ENCODE measurements around the gene KRTAP19-4. TPM values are rescaled to one million over a fixed set of nuclear protein-coding genes. Genes with fewer than 3 reads are reported as not detected.
A peak's percentile ranks its signal among the peaks of the same experiment; 100 is the strongest.

The KRTAP19-4 gene
- total RNA-seq, 1 experiment from 2014 or later: not detected

DNA sequence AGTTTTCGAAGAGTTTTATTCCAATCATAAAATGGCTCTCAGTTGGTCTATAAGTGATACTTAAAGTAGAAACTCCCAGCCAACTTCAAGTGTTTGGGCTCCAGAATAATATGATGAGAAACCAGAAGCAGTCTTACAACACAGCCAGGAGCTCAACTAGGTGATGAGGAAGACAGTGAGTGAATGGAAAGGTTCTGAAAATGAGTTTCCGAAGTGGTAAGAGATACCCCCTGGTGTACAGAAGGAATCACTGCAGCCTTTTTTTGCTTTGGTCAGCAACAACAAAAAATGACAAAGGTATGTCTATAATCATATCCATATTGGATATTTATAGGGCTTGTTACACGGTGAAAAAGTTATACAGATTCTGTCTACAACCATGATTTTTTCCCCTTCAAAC, 33.3 kb downstream of the KRTAP19-4 start:
- Histone ChIP-seq H3K36me3 (replicated peaks; ENCODE audit: control insufficient read depth, insufficient read depth, low read length) (no peaks in the 10 kb centered on the region), H3K27me3 (ENCODE audit: control insufficient read depth, insufficient read depth, low read length) (no peaks in the 10 kb centered on the region), H3K4me3 (ENCODE audit: insufficient read depth, low read depth, low read length) (no peak overlapping the region)
- DNase-seq: peak; percentile 23

DNA sequence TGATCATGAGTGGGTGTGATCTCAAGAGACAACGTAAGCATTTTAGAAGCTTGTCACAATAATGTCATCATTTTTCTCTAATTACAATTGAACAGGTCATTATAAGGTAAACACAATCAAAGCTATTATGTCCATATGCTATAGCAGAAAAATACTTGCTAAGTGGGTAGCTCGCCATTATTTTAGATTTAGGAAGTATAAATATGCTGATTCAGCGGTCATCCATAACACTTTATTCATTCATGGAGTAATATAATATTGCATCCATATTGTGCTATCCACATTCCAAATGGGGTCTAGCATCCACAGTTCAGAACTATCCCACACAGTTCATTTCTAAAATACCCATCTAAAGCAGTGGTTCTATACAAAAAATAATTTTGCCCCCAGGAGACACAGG, 48.5 kb downstream of the KRTAP19-4 start:
- Histone ChIP-seq H3K36me3 (replicated peaks; ENCODE audit: control insufficient read depth, insufficient read depth, low read length) (no peaks in the 10 kb centered on the region), H3K4me3 (ENCODE audit: insufficient read depth, low read depth, low read length) (no peak overlapping the region), H3K27me3 (ENCODE audit: control insufficient read depth, insufficient read depth, low read length) (no peaks in the 10 kb centered on the region)
- DNase-seq: no peak

DNA sequence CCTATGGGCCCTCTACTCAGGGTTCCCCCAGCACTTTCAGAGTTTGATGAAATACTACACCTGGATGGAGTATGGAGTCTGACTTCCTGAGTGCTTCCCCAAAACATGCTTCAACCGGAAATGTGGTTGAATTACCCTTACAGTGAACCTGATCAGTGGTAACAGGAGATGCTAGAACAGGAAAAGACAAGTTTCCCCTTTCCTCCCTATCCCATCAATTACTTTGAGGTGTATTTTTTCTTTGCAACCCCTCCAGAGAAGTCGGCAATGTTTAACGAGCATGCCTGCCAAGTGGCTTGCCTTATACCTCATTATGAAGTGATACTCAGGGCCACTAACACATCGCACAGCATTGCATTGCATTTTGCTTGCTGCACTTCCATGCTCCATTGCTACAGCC, 49.9 kb downstream of the KRTAP19-4 start:
- Histone ChIP-seq H3K36me3 (replicated peaks; ENCODE audit: control insufficient read depth, insufficient read depth, low read length) (no peaks in the 10 kb centered on the region), H3K27me3 (ENCODE audit: control insufficient read depth, insufficient read depth, low read length) (no peaks in the 10 kb centered on the region), H3K4me3 (ENCODE audit: insufficient read depth, low read depth, low read length) (no peak overlapping the region)
- no peak for DNase-seq

Other genes starting within 250 kb of the KRTAP19-4 start
- not detected in 2 replicates for gene KRTAP24-1, start 214.2 kb downstream of the KRTAP19-4 start, total RNA-seq (2014; rRNA removed; shearing (Covaris generic))
- gene KRTAP25-1, start 207.7 kb downstream of the KRTAP19-4 start, total RNA-seq (2014; rRNA removed; shearing (Covaris generic)): not detected in 2 replicates
- gene KRTAP26-1, start 176.8 kb downstream of the KRTAP19-4 start, total RNA-seq (2014; rRNA removed; shearing (Covaris generic)): not detected in 2 replicates
- not detected in 2 replicates for gene KRTAP27-1, start 159.5 kb downstream of the KRTAP19-4 start, total RNA-seq (2014; rRNA removed; shearing (Covaris generic))
- gene KRTAP23-1, start 148.6 kb downstream of the KRTAP19-4 start, total RNA-seq (2014; rRNA removed; shearing (Covaris generic)): not detected in 2 replicates
- not detected in 2 replicates for gene KRTAP13-2, start 124.9 kb downstream of the KRTAP19-4 start, total RNA-seq (2014; rRNA removed; shearing (Covaris generic))
- gene KRTAP13-1, start 101.1 kb downstream of the KRTAP19-4 start, total RNA-seq (2014; rRNA removed; shearing (Covaris generic)): not detected in 2 replicates
- not detected in 2 replicates for gene KRTAP13-3, start 71.2 kb downstream of the KRTAP19-4 start, total RNA-seq (2014; rRNA removed; shearing (Covaris generic))
- not detected in 2 replicates for gene KRTAP13-4, start 66.9 kb downstream of the KRTAP19-4 start, total RNA-seq (2014; rRNA removed; shearing (Covaris generic))
- not detected in 2 replicates for gene KRTAP15-1, start 56.9 kb downstream of the KRTAP19-4 start, total RNA-seq (2014; rRNA removed; shearing (Covaris generic))
- not detected in 2 replicates for gene KRTAP19-1, start 16.8 kb downstream of the KRTAP19-4 start, total RNA-seq (2014; rRNA removed; shearing (Covaris generic))
- gene KRTAP19-2, start 9.7 kb downstream of the KRTAP19-4 start, total RNA-seq (2014; rRNA removed; shearing (Covaris generic)): not detected in 2 replicates
- gene KRTAP19-3, start 5.2 kb downstream of the KRTAP19-4 start, total RNA-seq (2014; rRNA removed; shearing (Covaris generic)): not detected in 2 replicates
- not detected in 2 replicates for gene KRTAP19-5, start 5.0 kb upstream of the KRTAP19-4 start, total RNA-seq (2014; rRNA removed; shearing (Covaris generic))
- gene KRTAP19-6, start 44.7 kb upstream of the KRTAP19-4 start, total RNA-seq (2014; rRNA removed; shearing (Covaris generic)): not detected in 2 replicates
- not detected in 2 replicates for gene KRTAP19-7, start 64.1 kb upstream of the KRTAP19-4 start, total RNA-seq (2014; rRNA removed; shearing (Covaris generic))
- not detected in 2 replicates for gene KRTAP22-2, start 93.2 kb upstream of the KRTAP19-4 start, total RNA-seq (2014; rRNA removed; shearing (Covaris generic))
- gene KRTAP6-3, start 95.3 kb upstream of the KRTAP19-4 start, total RNA-seq (2014; rRNA removed; shearing (Covaris generic)): not detected in 2 replicates
- not detected in 2 replicates for gene KRTAP6-2, start 101.7 kb upstream of the KRTAP19-4 start, total RNA-seq (2014; rRNA removed; shearing (Covaris generic))
- not detected in 2 replicates for gene KRTAP22-1, start 103.9 kb upstream of the KRTAP19-4 start, total RNA-seq (2014; rRNA removed; shearing (Covaris generic))
- gene KRTAP6-1, start 116.8 kb upstream of the KRTAP19-4 start, total RNA-seq (2014; rRNA removed; shearing (Covaris generic)): not detected in 2 replicates
- not detected in 2 replicates for gene KRTAP20-1, start 119.3 kb upstream of the KRTAP19-4 start, total RNA-seq (2014; rRNA removed; shearing (Covaris generic))
- not detected in 2 replicates for gene KRTAP20-4, start 123.5 kb upstream of the KRTAP19-4 start, total RNA-seq (2014; rRNA removed; shearing (Covaris generic))
- gene KRTAP20-2, start 138.0 kb upstream of the KRTAP19-4 start, total RNA-seq (2014; rRNA removed; shearing (Covaris generic)): not detected in 2 replicates
- not detected in 2 replicates for gene KRTAP20-3, start 145.7 kb upstream of the KRTAP19-4 start, total RNA-seq (2014; rRNA removed; shearing (Covaris generic))
- not detected in 2 replicates for gene KRTAP21-3, start 221.6 kb upstream of the KRTAP19-4 start, total RNA-seq (2014; rRNA removed; shearing (Covaris generic))

All from H7 (cell line).